Memory B cell (primary cell): Measurements from ENCODE around the gene FIP1L1.

ENCODE experiments used
- ATAC-seq: fragments of 150-1000 bp; cut with Tn5 transposase; 2 replicates; pipeline ENCODE4 v1.10.0; 2021; ENCODE audit warnings: low read depth, mild to moderate bottlenecking, moderate library complexity
- DNase-seq, 2 donors: peaks; one replicate each; pipeline ENCODE4 v3.0.0; 2022; ENCODE audit warnings: low spot score in 2 of 2
- H3K27ac Mint-ChIP-seq: one replicate; pipeline ENCODE4 v1.8.0; 2022; ENCODE audit warnings: mild to moderate bottlenecking, moderate library complexity, mixed read lengths
- H3K27me3 Mint-ChIP-seq: one replicate; pipeline ENCODE4 v1.8.0; 2022; ENCODE audit warnings: mixed read lengths
- H3K36me3 Mint-ChIP-seq: one replicate; pipeline ENCODE4 v1.8.0; 2022; ENCODE audit warnings: mild to moderate bottlenecking, mixed read lengths
- H3K4me1 Mint-ChIP-seq: one replicate; pipeline ENCODE4 v1.8.0; 2022; ENCODE audit warnings: mixed read lengths
- H3K4me3 Mint-ChIP-seq: one replicate; pipeline ENCODE4 v1.8.0; 2022; ENCODE audit warnings: mild to moderate bottlenecking, moderate library complexity, mixed read lengths
- H3K9me3 Mint-ChIP-seq: one replicate; pipeline ENCODE4 v1.8.0; 2022; ENCODE audit warnings: mixed read lengths

The FIP1L1 gene

DNA sequence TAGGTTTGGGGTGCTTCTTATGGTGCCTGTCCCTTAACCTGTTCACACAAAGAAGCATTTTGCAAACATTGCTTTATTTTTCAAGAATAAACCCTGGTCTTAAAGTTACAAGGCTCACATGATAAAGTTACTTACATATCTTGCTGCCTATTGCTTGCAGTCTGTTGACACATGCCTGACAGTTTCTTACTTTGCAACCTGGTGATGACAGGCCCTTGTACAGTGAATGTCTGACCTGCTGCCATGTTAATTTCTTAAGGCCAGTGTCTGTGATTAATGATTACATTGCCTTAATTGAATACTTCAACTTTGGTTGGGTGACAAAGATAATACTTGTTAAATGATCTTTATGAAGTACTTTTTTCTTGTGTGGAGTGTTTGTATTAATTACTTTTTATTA, 49.9 kb downstream of the FIP1L1 start:
- H3K4me3 Mint-ChIP-seq = no peak overlapping the region
- ATAC-seq (no peak), DNase-seq (no peak)
- no peak overlapping the region for H3K27ac Mint-ChIP-seq
- H3K9me3 Mint-ChIP-seq = no peaks in the 10 kb centered on the region
- no peaks in the 10 kb centered on the region for H3K27me3 Mint-ChIP-seq
- peaks cover 30% of the 10 kb centered on the region for H3K36me3 Mint-ChIP-seq
- H3K4me1 Mint-ChIP-seq = peaks cover 9% of the 10 kb centered on the region

DNA sequence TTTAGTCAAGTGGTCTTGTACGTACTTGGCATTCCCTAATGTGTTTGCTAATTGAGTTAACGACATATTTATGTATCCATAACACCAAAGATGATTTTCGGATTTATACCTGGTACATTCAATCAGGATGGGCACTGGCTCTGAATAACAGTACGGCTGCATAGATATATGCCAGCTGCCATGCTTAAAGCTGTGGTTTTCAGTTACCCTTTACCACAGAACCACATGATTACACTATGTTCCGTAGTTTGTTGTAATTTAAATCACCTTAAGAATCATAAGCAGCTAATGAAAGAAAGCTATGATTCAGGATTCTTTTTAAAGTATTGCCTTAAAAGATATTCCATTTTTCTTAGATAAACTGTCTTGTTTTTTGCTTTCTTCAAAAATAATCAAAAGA, 53.6 kb downstream of the FIP1L1 start:
- H3K27me3 Mint-ChIP-seq = no peaks in the 10 kb centered on the region
- no peak overlapping the region for H3K4me3 Mint-ChIP-seq
- H3K9me3 Mint-ChIP-seq = no peaks in the 10 kb centered on the region
- peaks cover 5% of the 10 kb centered on the region for H3K4me1 Mint-ChIP-seq
- no peak overlapping the region for H3K27ac Mint-ChIP-seq
- DNase-seq (no peak), ATAC-seq (no peak)
- H3K36me3 Mint-ChIP-seq = peaks cover 30% of the 10 kb centered on the region

DNA sequence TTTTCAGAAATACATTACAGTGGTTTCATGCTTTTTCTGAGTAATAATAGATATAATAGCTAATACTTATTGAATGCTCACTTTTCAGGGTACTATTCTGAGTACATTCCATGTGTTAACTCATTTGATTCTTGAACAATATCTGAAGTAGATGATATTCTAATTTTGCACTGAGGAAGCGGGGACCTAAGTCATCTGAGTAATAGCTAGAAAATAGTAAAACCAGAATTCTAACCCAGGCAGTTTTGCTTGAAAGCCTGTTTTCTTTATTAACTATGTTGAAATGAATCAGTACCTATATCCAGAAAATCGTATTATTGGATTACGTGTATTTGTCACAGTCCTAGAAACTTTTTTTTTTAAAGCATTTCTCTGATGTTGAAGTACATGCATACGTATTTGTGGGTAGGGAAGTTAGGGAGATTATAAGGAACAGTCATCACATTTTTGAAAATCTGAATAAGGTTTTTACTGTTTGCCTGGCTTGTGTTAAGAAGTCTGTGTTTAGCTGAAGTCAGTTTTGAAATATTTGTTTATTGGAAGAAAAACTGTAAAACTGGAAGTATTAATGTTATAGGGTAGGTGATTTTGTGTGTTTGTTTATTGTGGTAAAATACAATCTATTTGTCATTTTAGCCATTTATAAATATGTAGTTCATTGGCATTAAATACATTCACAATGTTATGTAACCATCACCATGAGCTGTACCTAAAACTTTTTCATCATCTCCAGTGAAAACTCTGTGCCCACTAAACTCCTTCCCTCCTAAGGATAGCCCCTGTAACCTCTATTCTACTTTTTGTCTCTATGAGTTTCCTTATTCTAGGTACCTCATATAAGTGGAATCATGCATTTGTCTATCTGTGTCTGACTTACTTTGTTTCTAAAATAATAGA, 55.3 kb downstream of the FIP1L1 start:
- DNase-seq (no peak), ATAC-seq (no peak)
- no peak overlapping the region for H3K4me3 Mint-ChIP-seq
- peak overlapping the region; percentile 32 for H3K27ac Mint-ChIP-seq
- H3K9me3 Mint-ChIP-seq = no peaks in the 10 kb centered on the region
- H3K27me3 Mint-ChIP-seq = no peaks in the 10 kb centered on the region
- H3K4me1 Mint-ChIP-seq = peaks cover 5% of the 10 kb centered on the region
- peaks cover 35% of the 10 kb centered on the region for H3K36me3 Mint-ChIP-seq

DNA sequence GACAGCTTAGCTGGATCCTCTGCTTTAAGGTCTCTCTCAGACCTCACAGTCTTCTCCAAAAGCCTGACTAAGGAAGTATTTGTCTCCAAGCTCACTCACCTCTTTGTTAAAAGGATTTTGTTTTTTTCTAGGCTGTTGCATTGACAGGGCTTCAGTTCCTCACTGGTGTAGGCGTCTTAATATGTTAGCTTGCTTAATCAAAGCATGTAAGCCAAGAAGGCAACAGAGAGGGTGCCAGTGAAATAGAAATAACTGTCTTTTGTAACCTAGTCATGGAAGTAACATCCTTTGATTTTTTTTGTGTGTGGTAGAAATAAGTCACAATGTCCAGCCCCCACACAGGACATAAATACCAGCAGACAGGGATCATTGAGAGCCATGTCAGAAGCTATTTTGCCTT, 58.8 kb downstream of the FIP1L1 start:
- H3K4me3 Mint-ChIP-seq = no peak overlapping the region

DNA sequence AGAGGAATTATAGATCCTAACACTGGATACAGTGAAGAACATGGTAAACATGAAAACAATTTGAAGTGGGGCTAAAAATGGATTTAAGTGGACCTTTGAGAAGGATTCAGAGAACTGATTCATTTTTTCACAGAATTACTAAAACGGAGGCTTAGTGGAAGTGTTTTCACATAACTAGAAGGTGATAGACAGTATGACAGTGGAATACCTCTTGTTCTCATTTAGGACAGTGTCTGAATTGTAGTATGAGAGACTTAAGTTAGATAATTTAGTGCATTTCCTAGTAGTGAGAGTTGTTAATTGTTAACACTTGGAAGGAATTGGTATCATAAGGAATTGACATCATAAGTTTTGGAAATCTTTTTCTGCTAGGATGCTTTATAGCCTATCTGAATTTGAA, 64.1 kb downstream of the FIP1L1 start:
- H3K4me1 Mint-ChIP-seq = peaks cover 3% of the 10 kb centered on the region
- H3K4me3 Mint-ChIP-seq = no peak overlapping the region
- DNase-seq = no peak
- ATAC-seq = no peak
- peak overlapping the region; percentile 63 for H3K27ac Mint-ChIP-seq
- peaks cover 33% of the 10 kb centered on the region for H3K36me3 Mint-ChIP-seq
- no peaks in the 10 kb centered on the region for H3K9me3 Mint-ChIP-seq
- H3K27me3 Mint-ChIP-seq = no peaks in the 10 kb centered on the region

More for the DNA sequence above, 58.8 kb downstream of the FIP1L1 start:
- H3K36me3 Mint-ChIP-seq = peaks cover 28% of the 10 kb centered on the region
- no peaks in the 10 kb centered on the region for H3K27me3 Mint-ChIP-seq
- no peak for DNase-seq
- H3K9me3 Mint-ChIP-seq = no peaks in the 10 kb centered on the region
- H3K27ac Mint-ChIP-seq = no peak overlapping the region
- peaks cover 5% of the 10 kb centered on the region for H3K4me1 Mint-ChIP-seq
- no peak for ATAC-seq

DNA sequence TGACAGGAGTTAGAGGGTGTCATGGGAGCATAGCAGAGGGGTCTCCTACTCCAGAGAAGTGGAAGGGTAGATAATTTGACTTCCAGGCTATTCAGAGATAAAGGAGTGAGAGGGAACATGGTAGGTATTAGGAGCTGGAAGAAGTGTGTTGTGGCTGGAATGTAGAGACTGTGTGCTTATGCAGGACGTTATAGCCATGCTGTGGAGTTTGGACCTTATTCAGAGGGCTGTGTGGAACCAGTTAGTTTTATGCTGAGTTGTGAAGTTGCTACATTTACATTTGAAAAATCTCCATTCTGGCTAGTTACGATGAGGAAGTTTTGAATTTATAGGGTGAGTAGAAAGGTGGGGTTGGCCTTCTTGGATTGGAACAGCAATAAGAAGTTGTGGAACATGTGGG, 67.5 kb downstream of the FIP1L1 start:
- Mint-ChIP-seq H3K27ac (no peak overlapping the region), H3K4me3 (no peak overlapping the region), H3K27me3 (no peaks in the 10 kb centered on the region), H3K36me3 (peaks cover 28% of the 10 kb centered on the region), H3K4me1 (peaks cover 6% of the 10 kb centered on the region), H3K9me3 (no peaks in the 10 kb centered on the region)
- DNase-seq (no peak), ATAC-seq (no peak)

DNA sequence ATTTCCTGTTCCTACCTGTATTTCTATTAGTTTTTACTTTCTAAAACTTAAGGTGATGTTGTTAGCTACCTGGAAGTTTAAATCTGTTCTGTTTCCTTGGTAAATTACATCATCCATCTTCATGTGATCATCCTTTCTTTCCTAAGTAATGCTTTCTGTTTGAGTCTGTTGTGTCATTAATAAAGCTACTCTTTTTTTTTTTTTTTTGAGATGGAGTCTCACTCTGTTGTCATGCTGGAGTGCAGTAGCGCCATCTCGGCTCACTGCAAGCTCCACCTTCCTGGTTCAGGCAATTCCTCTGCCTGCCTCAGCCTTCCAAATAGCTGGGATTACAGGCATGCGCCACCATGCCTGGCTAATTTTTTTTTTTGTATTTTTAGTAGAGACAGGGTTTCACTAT, 73.3 kb downstream of the FIP1L1 start:
- Mint-ChIP-seq H3K27ac (no peak overlapping the region), H3K4me3 (no peak overlapping the region), H3K4me1 (peaks cover 3% of the 10 kb centered on the region), H3K9me3 (no peaks in the 10 kb centered on the region), H3K36me3 (peaks cover 37% of the 10 kb centered on the region), H3K27me3 (no peaks in the 10 kb centered on the region)
- ATAC-seq (no peak), DNase-seq (no peak)

DNA sequence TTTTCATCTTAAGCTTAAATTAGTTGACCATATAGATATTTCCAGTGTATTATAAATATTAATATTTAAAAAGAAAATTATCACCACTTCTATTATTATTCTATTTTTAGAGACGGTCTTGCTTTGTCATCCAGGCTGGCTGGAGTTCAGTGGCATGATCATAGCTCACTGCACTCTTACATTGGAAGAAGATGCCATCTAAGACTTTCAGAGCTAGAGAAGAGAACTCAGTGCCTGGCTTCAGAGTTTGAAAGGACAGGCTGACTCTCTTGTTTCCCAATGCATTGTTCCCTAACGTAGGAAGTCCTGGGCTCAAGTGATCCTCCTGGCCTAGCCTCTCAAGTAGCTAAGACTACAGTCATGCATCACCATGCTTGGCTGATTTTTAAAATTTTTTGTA, 75.9 kb downstream of the FIP1L1 start:
- Mint-ChIP-seq H3K27ac (no peak overlapping the region), H3K4me3 (no peak overlapping the region), H3K36me3 (peaks cover 37% of the 10 kb centered on the region), H3K4me1 (peaks cover 3% of the 10 kb centered on the region), H3K27me3 (no peaks in the 10 kb centered on the region), H3K9me3 (no peaks in the 10 kb centered on the region)
- no peak for ATAC-seq
- no peak for DNase-seq

DNA sequence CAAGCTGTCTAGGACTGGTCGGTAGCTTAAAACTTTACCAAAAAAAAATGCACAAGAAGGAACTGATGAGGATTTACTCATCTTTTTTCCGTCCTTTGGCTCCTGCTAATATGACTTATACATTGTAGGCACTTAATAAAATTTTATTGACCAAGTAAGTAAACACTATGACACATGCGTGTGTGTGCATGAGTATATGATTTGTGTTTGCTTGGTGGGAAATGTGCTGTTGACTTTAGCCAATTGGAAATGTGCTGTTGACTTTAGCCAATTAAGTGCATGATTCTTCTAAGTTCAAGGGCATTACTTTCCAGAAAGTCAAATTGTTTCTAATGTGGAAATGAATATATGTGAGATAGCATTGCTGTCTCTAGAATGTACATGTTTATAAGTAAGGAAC, 78.3 kb downstream of the FIP1L1 start:
- H3K36me3 Mint-ChIP-seq = peaks cover 42% of the 10 kb centered on the region
- H3K9me3 Mint-ChIP-seq = no peaks in the 10 kb centered on the region
- H3K4me3 Mint-ChIP-seq = no peak overlapping the region
- H3K27me3 Mint-ChIP-seq = no peaks in the 10 kb centered on the region
- no peak for DNase-seq
- no peak for ATAC-seq
- H3K27ac Mint-ChIP-seq = no peak overlapping the region
- no peaks in the 10 kb centered on the region for H3K4me1 Mint-ChIP-seq

DNA sequence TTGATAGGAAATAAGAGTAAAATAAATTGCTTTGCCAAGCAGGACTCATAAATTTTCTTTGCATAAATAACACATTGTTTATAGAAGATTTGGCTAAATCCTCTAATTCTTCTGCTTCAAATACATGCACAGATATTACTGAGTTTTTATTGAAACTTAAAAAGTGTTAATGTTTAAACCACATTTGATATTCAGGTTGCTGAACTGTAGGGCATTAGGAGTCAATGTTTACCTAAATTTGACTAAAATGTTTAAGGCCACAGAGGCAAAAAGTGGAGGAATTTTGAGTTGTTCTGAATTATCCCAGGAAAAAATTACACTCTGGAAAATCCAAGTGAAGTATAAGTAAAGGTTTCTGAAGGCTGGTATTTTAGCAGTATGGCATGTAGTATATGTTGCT, 78.7 kb downstream of the FIP1L1 start:
- ATAC-seq (no peak), DNase-seq (no peak)
- Mint-ChIP-seq H3K9me3 (no peaks in the 10 kb centered on the region), H3K4me1 (no peaks in the 10 kb centered on the region), H3K36me3 (peaks cover 44% of the 10 kb centered on the region), H3K27me3 (no peaks in the 10 kb centered on the region), H3K4me3 (no peak overlapping the region), H3K27ac (no peak overlapping the region)

DNA sequence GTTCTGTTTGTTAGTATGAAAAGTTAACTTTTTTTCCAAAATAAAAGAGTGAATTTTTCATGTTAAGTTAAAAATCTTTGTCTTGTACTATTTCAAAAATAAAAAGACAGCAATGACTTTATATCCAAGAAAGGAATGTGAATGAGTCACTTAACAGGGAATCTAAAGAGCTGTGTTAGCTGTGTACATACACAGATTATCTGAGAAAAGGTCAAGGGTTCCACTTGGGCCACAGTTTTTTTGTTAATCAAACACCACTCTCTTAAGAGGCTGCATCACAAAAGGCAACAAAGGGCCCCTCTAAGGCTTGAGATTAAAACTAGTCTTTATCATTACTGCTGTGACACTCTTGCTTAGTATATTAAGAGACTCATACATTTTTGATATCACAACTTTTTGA, 82.1 kb downstream of the FIP1L1 start:
- ATAC-seq (no peak), DNase-seq (no peak)
- Mint-ChIP-seq H3K9me3 (no peaks in the 10 kb centered on the region), H3K36me3 (peaks cover 35% of the 10 kb centered on the region), H3K27ac (no peak overlapping the region), H3K27me3 (no peaks in the 10 kb centered on the region), H3K4me1 (no peaks in the 10 kb centered on the region), H3K4me3 (no peak overlapping the region)

DNA sequence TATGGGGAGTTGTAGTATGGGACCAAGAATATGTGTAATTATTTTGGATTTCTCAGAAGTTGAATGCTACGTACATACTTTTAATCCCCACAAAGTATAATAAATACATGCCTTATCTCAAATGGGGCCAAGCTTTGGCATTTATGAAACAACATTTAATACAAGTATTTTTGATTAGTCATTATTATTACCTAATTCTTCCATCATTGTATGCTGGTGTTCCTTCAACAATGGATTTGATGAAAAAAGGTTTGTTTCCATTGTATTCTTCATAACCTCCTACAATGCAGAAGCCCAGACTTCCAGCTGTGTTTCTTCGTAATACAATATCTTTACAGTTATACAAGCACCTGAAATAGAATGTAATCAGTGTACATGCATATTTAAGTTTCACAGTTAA, 83.8 kb downstream of the FIP1L1 start:
- Mint-ChIP-seq H3K36me3 (peaks cover 22% of the 10 kb centered on the region), H3K9me3 (no peaks in the 10 kb centered on the region), H3K27me3 (no peaks in the 10 kb centered on the region), H3K4me3 (no peak overlapping the region), H3K27ac (no peak overlapping the region), H3K4me1 (no peaks in the 10 kb centered on the region)
- ATAC-seq (no peak), DNase-seq (no peak)

DNA sequence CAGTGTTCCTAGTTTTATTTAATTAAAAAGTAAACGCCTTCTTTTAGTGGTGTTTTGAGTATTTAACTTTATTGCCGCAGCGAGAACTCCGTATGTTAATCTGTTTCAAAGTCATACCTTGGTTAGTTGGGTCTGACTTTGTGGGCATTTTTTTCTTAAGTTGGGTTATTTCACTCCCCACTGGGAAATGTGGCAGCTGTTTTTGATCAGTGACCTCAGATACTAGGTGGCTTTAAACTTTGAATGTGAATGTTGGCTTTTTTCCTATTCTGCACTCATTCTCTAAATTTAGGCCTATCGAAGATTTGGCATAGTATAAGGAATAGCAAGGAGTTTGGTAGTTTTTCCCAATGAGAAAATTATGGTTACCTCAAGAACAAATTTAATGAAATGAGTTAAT, 85.9 kb downstream of the FIP1L1 start:
- Mint-ChIP-seq H3K9me3 (peaks cover 6% of the 10 kb centered on the region), H3K36me3 (peaks cover 21% of the 10 kb centered on the region), H3K4me1 (no peaks in the 10 kb centered on the region), H3K27me3 (no peaks in the 10 kb centered on the region), H3K27ac (no peak overlapping the region), H3K4me3 (no peak overlapping the region)
- DNase-seq (no peak), ATAC-seq (no peak)

DNA sequence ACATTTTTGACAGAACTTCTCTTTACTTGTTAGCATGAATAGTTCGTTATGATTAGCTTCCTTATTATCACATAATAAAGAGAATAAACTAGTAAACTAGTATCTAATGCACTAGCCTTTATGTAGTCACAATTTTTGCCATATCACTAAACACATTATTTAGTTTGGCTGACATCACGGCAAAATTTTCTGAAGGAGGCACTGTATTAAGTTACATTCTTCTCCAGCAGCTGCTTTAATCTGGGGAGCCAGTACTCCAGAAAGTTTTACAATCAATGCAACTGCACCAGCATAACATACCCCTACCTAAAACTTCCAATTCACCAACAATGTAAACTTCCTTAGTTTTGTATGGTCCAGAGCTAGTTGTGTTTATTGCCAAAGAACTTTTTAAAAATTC, 87.8 kb downstream of the FIP1L1 start:
- no peaks in the 10 kb centered on the region for H3K27me3 Mint-ChIP-seq
- H3K36me3 Mint-ChIP-seq = peaks cover 15% of the 10 kb centered on the region
- ATAC-seq = no peak
- H3K4me3 Mint-ChIP-seq = no peak overlapping the region
- DNase-seq = no peak
- no peak overlapping the region for H3K27ac Mint-ChIP-seq
- peaks cover 11% of the 10 kb centered on the region for H3K9me3 Mint-ChIP-seq
- H3K4me1 Mint-ChIP-seq = no peaks in the 10 kb centered on the region

DNA sequence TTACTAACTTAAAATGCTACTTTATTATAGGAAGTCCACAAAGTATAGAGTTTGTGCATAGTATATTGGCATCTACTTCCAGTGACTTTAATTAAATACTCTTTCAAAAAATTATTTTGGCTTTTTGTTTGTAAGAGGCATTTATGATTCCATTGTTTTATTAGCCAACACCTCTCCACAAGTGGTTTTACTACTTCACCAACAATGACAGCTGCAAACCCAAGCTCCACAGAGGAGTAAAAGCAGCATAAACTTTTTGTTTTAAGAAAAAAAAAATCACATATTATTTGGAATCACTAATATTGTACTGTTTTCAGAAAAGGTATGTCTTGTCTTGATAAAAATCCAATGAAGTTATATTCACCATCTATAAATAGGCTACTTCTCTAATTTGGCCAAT, 88.5 kb downstream of the FIP1L1 start:
- Mint-ChIP-seq H3K4me3 (no peak overlapping the region), H3K4me1 (no peaks in the 10 kb centered on the region), H3K9me3 (peaks cover 11% of the 10 kb centered on the region), H3K27ac (no peak overlapping the region), H3K36me3 (peaks cover 12% of the 10 kb centered on the region), H3K27me3 (no peaks in the 10 kb centered on the region)
- ATAC-seq (no peak), DNase-seq (no peak)
